Hippocampal formation (tissue), 2 donors: ENCODE measurements around the gene CKMT1A.

ENCODE experiments used
- DNase-seq, 2 donors: peaks; one replicate each; lab custom pipeline; 2025; lab: John Stamatoyannopoulos, UW

Gene CKMT1A

DNA sequence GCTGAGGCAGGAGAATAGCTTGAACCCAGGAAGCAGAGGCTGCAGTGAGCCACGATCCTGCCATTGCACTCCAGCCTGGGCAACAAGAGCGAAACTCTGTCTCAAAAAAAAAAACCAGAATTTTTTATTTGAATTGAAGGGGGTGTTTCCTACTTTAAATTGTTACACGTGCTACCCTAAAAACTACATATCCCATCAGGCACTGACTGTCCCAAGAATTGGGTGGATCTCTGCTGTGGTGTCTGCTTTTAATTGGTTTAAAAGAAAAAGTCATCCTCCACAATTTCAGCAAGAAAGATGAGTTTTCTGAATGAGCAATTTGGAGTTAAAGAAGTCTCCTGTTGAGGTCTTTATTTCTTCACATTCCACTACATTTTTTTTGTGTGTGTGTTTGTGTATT lies 54.7 kb downstream of the CKMT1A start:
- no peak for DNase-seq
